NCI-H748 treated with DMSO at 0.1 percent for 48 hours (cell line): Measurements from ENCODE around the gene ADM2.
"Not testable (repeated sequence)": the region's sequence is repeated elsewhere in the genome, so short reads cannot be mapped to it uniquely, and the experiment has no call there.

Experiments used
- DNase-seq: peaks from one replicate; lab custom pipeline; 2025; lab: John Stamatoyannopoulos, UW

Gene ADM2

GRCh38 chr22:50506611-50507420 lies 25.5 kb downstream of the ADM2 start:
- no peak for DNase-seq

- peak; percentile 89 for DNase-seq
Observed at GRCh38 chr22:50507421-50507990, 26.2 kb downstream of the ADM2 start, which contains the start of gene LMF2. Gene LMF2 (minus strand): TSS chr22:50507702. CDS start chr22:50507675, 27 bp downstream.

DNA sequence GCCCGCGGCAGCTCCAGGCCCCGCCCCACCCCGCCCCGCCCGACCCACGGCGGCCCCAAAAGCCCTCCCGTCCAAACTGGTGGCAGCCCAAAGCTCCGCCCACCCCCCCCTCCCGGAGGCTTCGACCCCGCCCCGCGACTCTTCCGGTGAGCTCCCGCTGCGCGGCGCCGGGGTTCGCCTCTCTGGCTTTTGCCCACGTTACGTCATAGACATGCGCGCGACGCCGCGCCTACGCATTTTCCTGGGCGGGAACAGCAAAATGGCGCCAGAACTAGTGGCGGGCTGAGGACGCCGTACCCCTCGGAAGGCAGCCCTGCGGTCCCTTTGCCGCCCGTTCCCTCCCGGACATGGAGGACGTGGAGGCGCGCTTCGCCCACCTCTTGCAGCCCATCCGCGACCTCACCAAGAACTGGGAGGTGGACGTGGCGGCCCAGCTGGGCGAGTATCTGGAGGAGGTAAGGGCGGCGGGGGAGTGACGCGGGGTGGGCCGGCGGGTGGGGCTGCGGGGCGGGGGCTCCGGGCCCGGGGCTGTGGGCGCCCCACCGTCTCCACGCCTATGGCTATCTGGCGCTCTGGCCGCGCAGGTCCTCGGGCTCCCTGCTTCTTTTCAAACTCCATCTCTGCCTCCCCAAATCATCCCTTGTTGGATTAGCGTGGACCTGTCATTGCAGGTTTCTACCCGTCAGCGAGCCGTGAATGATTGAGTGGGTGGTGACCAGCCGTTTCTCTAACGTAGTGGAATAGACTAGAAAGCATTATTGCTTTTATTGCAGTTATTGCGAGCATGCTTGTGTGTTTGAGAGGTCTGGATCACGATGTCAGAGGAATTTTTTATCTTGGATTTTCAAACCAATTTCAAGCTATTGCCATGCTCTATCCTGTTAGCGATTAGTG lies 26.9 kb downstream of the ADM2 start, which contains the start of gene NCAPH2:
NCAPH2 (plus strand) TSS at position 234 of the 894 bp plus-strand sequence; CDS start at position 348, 114 bp downstream.
- DNase-seq: peak; percentile 90

DNA sequence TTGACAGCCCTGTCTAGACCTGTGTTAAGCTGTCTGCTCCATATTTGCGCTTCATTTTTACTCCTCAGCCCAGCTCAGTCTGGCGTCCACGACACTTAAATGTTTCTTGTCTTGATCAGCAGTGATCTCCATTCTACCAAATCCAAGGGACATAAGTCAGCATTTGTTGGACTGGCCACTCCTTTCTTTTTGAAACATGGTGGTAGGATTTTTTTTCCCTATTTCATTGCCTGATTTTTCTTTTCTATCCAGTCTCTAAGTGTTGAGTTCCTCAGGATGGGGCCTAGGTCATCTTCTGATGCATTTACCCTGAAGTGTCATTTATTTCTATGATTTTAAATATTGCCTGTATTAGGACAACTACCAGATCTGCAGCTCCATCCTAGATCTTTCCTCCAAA lies 27.6 kb downstream of the ADM2 start:
- DNase-seq: no peak

DNA sequence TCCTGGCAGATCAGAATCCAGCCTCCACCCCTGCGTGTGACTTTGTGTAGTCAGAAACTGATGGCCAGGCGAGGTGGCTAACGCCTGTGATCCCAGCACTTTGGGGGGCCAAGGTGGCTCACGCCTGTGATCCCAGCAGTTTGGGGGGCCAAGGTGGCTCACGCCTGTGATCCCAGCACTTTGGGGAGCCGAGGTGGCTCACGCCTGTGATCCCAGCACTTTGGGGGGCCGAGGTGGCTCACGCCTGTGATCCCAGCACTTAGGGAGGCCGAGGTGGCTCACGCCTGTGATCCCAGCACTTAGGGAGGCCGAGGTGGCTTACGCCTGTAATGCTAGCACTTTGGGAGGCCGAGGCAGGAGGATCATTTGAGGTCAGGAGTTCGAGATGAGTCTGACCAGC lies 31.8 kb downstream of the ADM2 start:
- DNase-seq: no peak

DNA sequence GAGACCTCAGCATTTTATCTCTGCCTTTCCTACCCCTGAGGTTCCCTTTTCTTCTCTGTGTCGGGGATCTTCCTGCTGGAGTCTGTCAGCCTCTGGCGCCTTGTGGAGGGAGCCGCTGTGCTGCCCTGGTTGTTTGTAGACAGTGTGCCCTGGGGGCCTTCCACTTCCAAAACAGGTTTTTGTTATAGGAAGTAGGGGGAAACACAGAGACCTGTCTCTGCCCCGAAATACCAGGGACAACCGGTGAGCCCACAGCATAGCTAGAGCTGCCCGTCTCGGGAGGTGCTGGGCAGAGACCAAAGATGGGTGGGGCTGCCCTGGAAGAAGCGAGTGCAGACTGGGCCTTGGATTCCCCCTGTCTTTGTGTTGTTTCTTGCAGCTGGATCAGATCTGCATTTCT lies 34.7 kb downstream of the ADM2 start:
- no peak for DNase-seq

DNA sequence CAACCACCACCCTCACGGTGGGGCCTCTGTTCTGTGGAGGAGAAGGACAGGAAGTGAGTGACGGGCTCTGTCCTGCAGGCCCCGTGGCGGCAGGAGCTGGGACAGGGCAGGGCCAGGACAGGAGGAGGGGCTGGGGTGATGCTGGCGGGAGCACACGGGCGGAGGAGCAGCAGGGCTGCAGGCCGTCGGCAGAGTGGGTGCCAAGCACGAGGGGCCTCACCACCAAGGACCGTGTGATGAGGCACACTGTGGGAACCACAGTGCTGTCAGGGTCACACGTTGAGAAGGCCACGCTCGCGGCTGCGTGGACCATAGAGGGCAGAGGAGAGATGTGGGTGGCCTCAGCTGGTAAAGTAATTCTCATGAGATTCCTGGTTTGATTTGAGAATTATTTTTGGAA lies 35.5 kb downstream of the ADM2 start:
- no peak for DNase-seq

- no peak for DNase-seq
Observed at GRCh38 chr22:50517495-50518260, 36.3 kb downstream of the ADM2 start.

DNA sequence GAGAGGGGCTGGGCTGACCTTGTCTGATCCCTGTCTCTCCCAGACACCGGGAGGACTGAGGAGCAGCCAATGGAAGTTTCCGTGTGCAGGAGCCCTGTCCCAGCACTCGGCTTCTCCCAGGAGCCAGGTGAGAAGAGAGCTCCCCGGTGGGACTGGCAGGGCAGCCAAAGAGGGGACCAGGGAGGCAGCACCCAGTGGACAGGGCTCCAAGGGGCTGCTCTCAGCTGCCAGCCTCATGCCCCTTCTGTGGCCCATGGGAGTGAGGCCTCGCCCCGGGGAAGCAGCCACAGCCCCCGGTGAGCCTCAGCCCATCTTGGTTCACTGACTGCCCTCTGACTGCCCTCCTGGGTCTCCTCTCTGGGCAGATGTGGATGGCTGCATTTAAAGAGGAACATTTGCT lies 37.3 kb downstream of the ADM2 start:
- DNase-seq: no peak

GRCh38 chr22:50519151-50519550 lies 37.8 kb downstream of the ADM2 start:
- DNase-seq: no peak

DNA sequence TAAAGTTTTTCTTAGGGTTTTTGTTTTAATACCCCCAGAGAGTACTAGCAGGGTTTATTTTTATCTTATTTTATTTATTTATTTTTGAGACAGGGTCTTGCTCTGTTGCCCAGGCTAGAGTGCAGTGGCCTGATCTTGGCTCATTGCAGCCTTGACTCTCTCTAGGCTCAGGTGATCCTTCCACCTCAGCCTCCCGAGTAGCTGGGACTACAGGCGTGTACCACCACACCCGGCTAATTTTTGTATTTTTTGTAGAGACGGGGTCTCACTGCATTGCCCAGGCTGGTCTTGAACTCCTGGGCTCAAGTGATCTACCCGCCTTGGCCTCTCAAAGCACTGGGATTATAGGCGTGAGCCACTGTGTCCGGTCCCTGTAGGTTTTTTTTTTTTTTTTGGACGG lies 38.8 kb downstream of the ADM2 start:
- DNase-seq: not testable (repeated sequence)

- DNase-seq: no peak
Observed at GRCh38 chr22:50520826-50521453, 39.6 kb downstream of the ADM2 start.

- no peak for DNase-seq
Observed at GRCh38 chr22:50521710-50522109, 40.4 kb downstream of the ADM2 start.

- no peak for DNase-seq
Observed at GRCh38 chr22:50522208-50522805, 41.0 kb downstream of the ADM2 start.

GRCh38 chr22:50522806-50523438 lies 41.6 kb downstream of the ADM2 start:
- no peak for DNase-seq

DNA sequence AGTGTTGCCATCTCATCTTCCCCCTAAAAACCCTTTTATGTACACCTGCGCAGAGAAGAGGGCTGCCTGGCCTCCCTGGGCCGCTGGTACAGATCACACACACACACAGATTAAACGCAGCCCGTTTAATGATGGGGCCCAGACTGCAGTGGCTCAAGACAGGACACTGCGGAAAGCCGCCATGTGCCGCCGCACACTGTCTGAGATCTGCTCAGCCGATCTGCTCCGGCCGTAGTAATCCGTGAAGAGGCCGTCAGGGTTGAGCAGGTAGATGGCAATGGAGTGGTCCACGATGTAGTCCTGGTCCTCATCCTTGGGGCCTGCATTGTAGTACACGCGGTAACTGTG lies 42.1 kb downstream of the ADM2 start:
- no peak for DNase-seq

DNA sequence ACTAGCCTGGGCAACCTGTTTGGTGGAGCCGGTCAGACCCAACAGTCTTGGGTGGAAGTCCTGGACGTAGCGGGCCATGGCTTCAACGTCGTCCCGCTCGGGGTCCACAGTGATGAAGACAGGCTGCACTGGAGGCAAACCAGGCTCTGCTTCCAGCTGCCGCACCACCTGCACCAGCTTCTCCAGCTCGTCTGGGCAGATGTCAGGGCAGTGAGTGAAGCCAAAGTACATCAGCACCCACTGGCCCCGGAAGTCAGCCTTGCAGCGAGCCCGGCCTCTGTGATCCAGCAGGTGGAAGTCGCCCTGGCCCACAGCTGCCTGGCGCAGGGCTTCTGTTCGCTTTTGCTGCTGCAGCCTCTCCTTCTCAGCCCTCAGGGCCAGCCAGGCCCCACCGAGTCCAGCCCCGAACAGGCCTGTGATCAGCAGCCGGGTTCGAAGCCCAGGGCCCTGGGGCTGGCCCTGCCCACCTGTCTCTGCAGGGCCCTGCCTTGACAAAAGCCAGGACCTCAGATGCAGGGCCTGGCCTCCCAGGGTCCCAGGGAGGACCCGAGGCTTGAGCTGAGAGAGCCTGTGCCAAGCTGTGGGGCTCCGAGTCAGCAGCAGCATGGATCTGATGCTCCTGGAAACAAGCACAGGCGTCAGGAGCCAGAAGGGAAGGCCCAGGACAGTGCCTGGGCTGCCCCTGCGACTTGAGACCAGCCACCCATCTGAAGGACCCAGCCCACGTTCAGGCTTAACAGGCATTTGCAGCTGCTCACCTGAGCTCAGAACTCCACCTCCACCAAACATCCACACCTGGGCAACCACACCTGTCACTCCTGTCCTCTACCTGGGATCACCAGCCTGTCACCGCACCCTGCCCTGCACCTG lies 42.7 kb downstream of the ADM2 start:
- DNase-seq: no peak

DNA sequence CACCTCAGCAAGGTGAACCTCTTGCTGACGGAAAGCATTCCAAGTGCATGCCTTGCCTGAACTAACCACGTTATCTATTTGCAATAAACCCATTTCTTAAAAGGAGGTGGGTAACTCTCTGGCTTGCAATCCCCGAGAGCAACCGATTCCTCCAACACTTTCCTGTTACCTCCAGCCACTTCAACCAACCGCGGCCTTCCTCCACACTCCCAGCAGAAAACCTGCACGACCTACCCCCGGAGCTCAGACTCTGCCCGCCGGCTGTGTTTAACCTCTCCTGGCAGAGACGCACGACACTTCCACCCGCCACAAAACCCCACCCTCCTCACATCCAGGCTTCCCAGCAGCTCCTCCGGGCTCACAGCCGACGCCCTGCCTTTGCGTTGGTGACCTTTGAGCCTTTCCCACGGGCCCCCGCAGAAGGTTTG lies 43.3 kb downstream of the ADM2 start:
- no peak for DNase-seq

- peak; percentile 95 for DNase-seq
Observed at GRCh38 chr22:50525104-50525857, 43.9 kb downstream of the ADM2 start, which contains the start of gene SCO2. Gene SCO2 (minus strand): TSS chr22:50525598. CDS start chr22:50524411, 1,187 bp downstream.
